Transverse colon (tissue), 4 donors: ENCODE measurements around the gene MS4A4E.
"Not testable (repeated sequence)": the region's sequence is repeated elsewhere in the genome, so short reads cannot be mapped to it uniquely, and the experiment has no call there.

Experiments used
- POLR2AphosphoS5 ChIP-seq, 3 donors: sonication (generic); formaldehyde crosslinking; IDR thresholded peaks; one replicate each; pipeline ENCODE4 v1.6.1; 2016; ENCODE audit warnings: antibody characterized with exemption in 3 of 3
- TF ChIP-seq, protein P1 (sequence below), 5 experiments: fragments of 200-600 bp in 3 of 5; fragments of 450-650 bp in 2 of 5; sonication (generic) in 3 of 5; IDR thresholded peaks; 1 replicate in 2 of 5; 2 replicates in 3 of 5; pipeline ENCODE4 v1.5.1; 2016 to 2017; ENCODE audit warnings: antibody characterized with exemption in 5 of 5, inconsistent platforms in 3 of 5, mild to moderate bottlenecking in 2 of 5, moderate library complexity in 1 of 5

- TF ChIP-seq, protein P1, sequence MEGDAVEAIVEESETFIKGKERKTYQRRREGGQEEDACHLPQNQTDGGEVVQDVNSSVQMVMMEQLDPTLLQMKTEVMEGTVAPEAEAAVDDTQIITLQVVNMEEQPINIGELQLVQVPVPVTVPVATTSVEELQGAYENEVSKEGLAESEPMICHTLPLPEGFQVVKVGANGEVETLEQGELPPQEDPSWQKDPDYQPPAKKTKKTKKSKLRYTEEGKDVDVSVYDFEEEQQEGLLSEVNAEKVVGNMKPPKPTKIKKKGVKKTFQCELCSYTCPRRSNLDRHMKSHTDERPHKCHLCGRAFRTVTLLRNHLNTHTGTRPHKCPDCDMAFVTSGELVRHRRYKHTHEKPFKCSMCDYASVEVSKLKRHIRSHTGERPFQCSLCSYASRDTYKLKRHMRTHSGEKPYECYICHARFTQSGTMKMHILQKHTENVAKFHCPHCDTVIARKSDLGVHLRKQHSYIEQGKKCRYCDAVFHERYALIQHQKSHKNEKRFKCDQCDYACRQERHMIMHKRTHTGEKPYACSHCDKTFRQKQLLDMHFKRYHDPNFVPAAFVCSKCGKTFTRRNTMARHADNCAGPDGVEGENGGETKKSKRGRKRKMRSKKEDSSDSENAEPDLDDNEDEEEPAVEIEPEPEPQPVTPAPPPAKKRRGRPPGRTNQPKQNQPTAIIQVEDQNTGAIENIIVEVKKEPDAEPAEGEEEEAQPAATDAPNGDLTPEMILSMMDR (IDR thresholded peaks at IDR 0.05), result not testable (repeated sequence)
- not testable (repeated sequence) for TF ChIP-seq POLR2AphosphoS5 (IDR thresholded peaks at IDR 0.05)
Observed at GRCh38 chr11:60186128-60186527, 56.8 kb downstream of the MS4A4E start.
